Measurements from ENCODE around the gene KCNN3. TPM values are rescaled to one million over a fixed set of nuclear protein-coding genes. Genes with fewer than 3 reads are reported as not detected.
"Not testable (repeated sequence)": the region's sequence is repeated elsewhere in the genome, so short reads cannot be mapped to it uniquely, and the experiment has no call there.

KCNN3 gene
- total RNA-seq, 1 experiment from 2014 or later, result 0.07 TPM

GRCh38 chr1:154910851-154911250, 40.8 kb upstream of the KCNN3 start:
- H3K27ac Mint-ChIP-seq (ENCODE audit: low read depth, unreplicated experiment), result no peak overlapping the region
- BruUV-seq (replicated peaks), result no TSS peak
- H3K27me3 Mint-ChIP-seq (ENCODE audit: insufficient read depth, unreplicated experiment), result no peaks in the 10 kb centered on the region
- ChIA-PET CTCF (interaction anchor here (1.1 to 1.7 kb wide), 4 partner anchors 21 to 31 kb away, joined by 3 to 5 read pairs (median 4); partner anchors contain the start of gene PMVK), POLR2A (no interaction called here)
- no peak for DNase-seq (ENCODE audit: unreplicated experiment)
- H3K4me3 Mint-ChIP-seq (ENCODE audit: unreplicated experiment), result no peak overlapping the region
- peaks cover 13% of the 10 kb centered on the region for H3K9me3 Mint-ChIP-seq (ENCODE audit: unreplicated experiment)
- no peaks in the 10 kb centered on the region for H3K4me1 Mint-ChIP-seq (ENCODE audit: insufficient read depth, unreplicated experiment)
- TF ChIP-seq CTCF (IDR thresholded peaks at IDR 0.05; ENCODE audit: unreplicated experiment), result no peak
- intact Hi-C loops (cut with micrococcal nuclease), result no loop called here
- peaks cover 5% of the 10 kb centered on the region for H3K36me3 Mint-ChIP-seq (ENCODE audit: insufficient read depth, unreplicated experiment)

GRCh38 chr1:154908937-154909336, 38.9 kb upstream of the KCNN3 start:
- POLR2A ChIA-PET, result interaction anchor here (1.4 to 2.7 kb wide), 2 partner anchors 23 to 28 kb away, joined by 3 to 14 read pairs; partner anchors contain the start of gene PMVK
- H3K4me1 Mint-ChIP-seq (ENCODE audit: insufficient read depth, unreplicated experiment), result no peaks in the 10 kb centered on the region
- no peak for TF ChIP-seq CTCF (IDR thresholded peaks at IDR 0.05; ENCODE audit: unreplicated experiment)
- DNase-seq (ENCODE audit: unreplicated experiment), result no peak
- no peak overlapping the region for H3K27ac Mint-ChIP-seq (ENCODE audit: low read depth, unreplicated experiment)
- CTCF ChIA-PET, result interaction anchor here (1.3 to 1.9 kb wide), 6 partner anchors 28 to 349 kb away, joined by 3 to 8 read pairs (median 6); partner anchors contain the start of gene PMVK
- H3K4me3 Mint-ChIP-seq (ENCODE audit: unreplicated experiment), result no peak overlapping the region
- H3K36me3 Mint-ChIP-seq (ENCODE audit: insufficient read depth, unreplicated experiment), result peaks cover 5% of the 10 kb centered on the region
- H3K27me3 Mint-ChIP-seq (ENCODE audit: insufficient read depth, unreplicated experiment), result no peaks in the 10 kb centered on the region
- peaks cover 13% of the 10 kb centered on the region for H3K9me3 Mint-ChIP-seq (ENCODE audit: unreplicated experiment)
- BruUV-seq (replicated peaks), result no TSS peak
- intact Hi-C loops (cut with micrococcal nuclease), result no loop called here

GRCh38 chr1:154908129-154908528, 38.0 kb upstream of the KCNN3 start:
- peak overlapping the region; percentile 41 for H3K27ac Mint-ChIP-seq (ENCODE audit: low read depth, unreplicated experiment)
- POLR2A ChIA-PET, result interaction anchor here (0.8 to 2.7 kb wide), 2 partner anchors 28 to 131 kb away, joined by 3 to 14 read pairs; partner anchors contain the start of gene PMVK
- H3K27me3 Mint-ChIP-seq (ENCODE audit: insufficient read depth, unreplicated experiment); intact Hi-C loops (cut with micrococcal nuclease); H3K36me3 Mint-ChIP-seq (ENCODE audit: insufficient read depth, unreplicated experiment); BruUV-seq (replicated peaks); H3K4me1 Mint-ChIP-seq (ENCODE audit: insufficient read depth, unreplicated experiment); H3K4me3 Mint-ChIP-seq (ENCODE audit: unreplicated experiment): not testable (repeated sequence)
- peak; percentile 32 for DNase-seq (ENCODE audit: unreplicated experiment)
- peaks cover 13% of the 10 kb centered on the region for H3K9me3 Mint-ChIP-seq (ENCODE audit: unreplicated experiment)
- CTCF ChIA-PET, result interaction anchor here (1.4 to 1.9 kb wide), 5 partner anchors 29 to 348 kb away, joined by 3 to 8 read pairs (median 7); partner anchors contain the start of gene PMVK

- no peak overlapping the region for H3K4me3 Mint-ChIP-seq (ENCODE audit: unreplicated experiment)
- no peaks in the 10 kb centered on the region for H3K27me3 Mint-ChIP-seq (ENCODE audit: insufficient read depth, unreplicated experiment)
- H3K9me3 Mint-ChIP-seq (ENCODE audit: unreplicated experiment), result peaks cover 13% of the 10 kb centered on the region
- peak; percentile 45 for TF ChIP-seq CTCF (IDR thresholded peaks at IDR 0.05; ENCODE audit: unreplicated experiment)
- peaks cover 3% of the 10 kb centered on the region for H3K36me3 Mint-ChIP-seq (ENCODE audit: insufficient read depth, unreplicated experiment)
- intact Hi-C loops (cut with micrococcal nuclease), result loop anchor here (1.0 kb wide), 2 partner anchors 93 to 178 kb away; no protein-coding TSS in a partner anchor
- ChIA-PET POLR2A (interaction anchor here (0.6 to 0.9 kb wide), 2 partner anchors 37 to 264 kb away, joined by 3 read pairs; no protein-coding TSS in a partner anchor), CTCF (interaction anchor here (0.5 to 2.5 kb wide), 12 partner anchors 10 to 571 kb away, joined by 3 to 14 read pairs (median 3); partner anchors contain the start of gene SHC1)
- no TSS peak for BruUV-seq (replicated peaks)
- H3K27ac Mint-ChIP-seq (ENCODE audit: low read depth, unreplicated experiment), result no peak overlapping the region
- no peaks in the 10 kb centered on the region for H3K4me1 Mint-ChIP-seq (ENCODE audit: insufficient read depth, unreplicated experiment)
- peak; percentile 57 for DNase-seq (ENCODE audit: unreplicated experiment)
These were observed 36.6 kb upstream of the KCNN3 start for GRCh38 chr1:154906621-154907081.
